K562 (cell line): ENCODE measurements around the gene MAPT. TPM values are rescaled to one million over a fixed set of nuclear protein-coding genes. Genes with fewer than 3 reads are reported as not detected.

Experiments
- ATAC-seq: fragments of 200-7000 bp; cut with Tn5 transposase; 3 replicates; pipeline ENCODE4 v1.9.1; 2020; ENCODE audit warnings: moderate library complexity
- BruUV-seq: library from RNA; stranded (reverse); fragments of 400-500 nt; replicated peaks from 2 replicates; lab custom pipeline; 2021; lab: Mats Ljungman, UMichigan
- CTCF ChIA-PET: fragments of 300-600 bp; formaldehyde crosslinking; extraction: SDS; loops from one replicate; lab custom pipeline; 2021; ENCODE audit warnings: low intra/inter-chr PET ratio; lab: Yijun Ruan, JAX
- POLR2A ChIA-PET: fragments of 300-600, 350-650 bp; sonication (Branson Sonifier 250); formaldehyde crosslinking; extraction: SDS; loops from one replicate; lab custom pipeline; 2021; ENCODE audit warnings: antibody characterized with exemption, inconsistent platforms; lab: Yijun Ruan, JAX
- DNase-seq, 4 experiments: peaks; one replicate each; pipeline versions ENCODE4 v3.0.0 to v3.0.0-alpha.2; 2011 to 2018; ENCODE audit warnings: low spot score in 3 of 4, mixed read lengths in 3 of 4; ENCODE audit errors: extremely low read depth in 1 of 4
- FAIRE-seq: peaks from 2 replicates; lab custom pipeline; 2011; peaks lifted over from hg19 to GRCh38; lab: Jason Lieb, UNC
- H2AFZ ChIP-seq: 2 replicates; pipeline ENCODE4 v1.6.0; 2011; ENCODE audit warnings: low read depth, low read length, control low read depth, inconsistent platforms
- H3K27ac ChIP-seq: fragments of 200-600 bp; 3 replicates; pipeline ENCODE4 v1.8.0; 2011; ENCODE audit warnings: low read depth, mild to moderate bottlenecking, control low read depth, inconsistent platforms, low read length, moderate library complexity, mixed read lengths; ENCODE audit errors: extremely low read depth
- H3K27me3 ChIP-seq, 2 experiments: fragments of 300-600 bp in 1 of 2; 2 replicates in 1 of 2; 3 replicates in 1 of 2; pipeline versions ENCODE4 v1.6.0 to v1.8.0; 2011; ENCODE audit warnings: inconsistent platforms in 2 of 2, low read length in 2 of 2, mild to moderate bottlenecking in 1 of 2, mixed read lengths in 1 of 2, moderate library complexity in 1 of 2; ENCODE audit not compliant: control insufficient read depth in 2 of 2, insufficient read depth in 2 of 2
- H3K36me3 ChIP-seq: fragments of 300-600 bp; 3 replicates; pipeline ENCODE4 v1.8.0; 2011; ENCODE audit warnings: mild to moderate bottlenecking, low read length, inconsistent platforms; ENCODE audit not compliant: control insufficient read depth, insufficient read depth
- H3K4me1 ChIP-seq, 2 experiments: fragments of 200-600 bp in 1 of 2; replicated peaks in 1 of 2; 2 replicates in 1 of 2; 3 replicates in 1 of 2; pipeline versions ENCODE4 v1.5.1 to v1.8.0; 2011; ENCODE audit warnings: inconsistent platforms in 2 of 2, low read length in 2 of 2, mild to moderate bottlenecking in 1 of 2, mixed read lengths in 1 of 2, moderate library complexity in 1 of 2; ENCODE audit not compliant: control insufficient read depth in 2 of 2, insufficient read depth in 2 of 2
- H3K4me2 ChIP-seq: 2 replicates; pipeline ENCODE4 v1.6.1; 2011; ENCODE audit warnings: low read length, control low read depth, inconsistent platforms, mixed read lengths; ENCODE audit not compliant: insufficient read depth
- H3K4me3 ChIP-seq: fragments of 200-600 bp; sonication (generic), shearing (Covaris generic); 2 replicates; pipeline ENCODE4 v1.5.1; 2016; ENCODE audit warnings: control low read depth, inconsistent platforms
- H3K79me2 ChIP-seq: fragments of 200-600 bp; 3 replicates; pipeline ENCODE4 v1.8.0; 2011; ENCODE audit warnings: low read length, inconsistent platforms; ENCODE audit not compliant: control insufficient read depth, insufficient read depth
- H3K9ac ChIP-seq, 2 experiments: 2 replicates each; pipeline versions ENCODE4 v1.6.0 to v1.6.1; 2011; ENCODE audit warnings: low read depth in 2 of 2, low read length in 2 of 2, control low read depth in 1 of 2, inconsistent platforms in 1 of 2, mild to moderate bottlenecking in 1 of 2, mixed read lengths in 1 of 2; ENCODE audit not compliant: insufficient read depth in 1 of 2
- H3K9me1 ChIP-seq: one replicate; pipeline ENCODE4 v1.6.0; 2011; ENCODE audit warnings: inconsistent platforms, mild to moderate bottlenecking, low read length, moderate library complexity; ENCODE audit not compliant: control insufficient read depth, insufficient read depth
- H3K9me3 ChIP-seq: replicated peaks from 2 replicates; pipeline ENCODE4 v1.5.1; 2011; ENCODE audit warnings: low read depth, low read length, inconsistent platforms; ENCODE audit not compliant: control insufficient read depth, insufficient read depth
- H4K20me1 ChIP-seq: replicated peaks from 2 replicates; pipeline ENCODE4 v1.6.1; 2011; ENCODE audit warnings: low read length, inconsistent platforms, mixed read lengths; ENCODE audit not compliant: control insufficient read depth, insufficient read depth
- CBX8 ChIP-seq: fragments of 200-600 bp; sonication (generic); IDR thresholded peaks from 2 replicates; pipeline ENCODE4 v1.6.1; 2012; ENCODE audit warnings: borderline replicate concordance, mixed run types, low read depth, mild to moderate bottlenecking, moderate library complexity, mixed read lengths, low read length, control low read depth, inconsistent platforms; ENCODE audit not compliant: poor library complexity, severe bottlenecking; ENCODE audit errors: extremely low read depth
- CEBPB ChIP-seq: fragments of 450-650 bp; IDR thresholded peaks from 2 replicates; pipeline ENCODE4 v1.6.1; 2016; ENCODE audit warnings: missing genetic modification characterization, missing compliant biosample characterization
- ELK3 ChIP-seq: fragments of 450-650 bp; formaldehyde crosslinking; IDR thresholded peaks from 2 replicates; pipeline ENCODE4 v1.4.0; 2020; ENCODE audit warnings: mild to moderate bottlenecking
- HDAC1 ChIP-seq, 2 experiments: fragments of 450-650 bp; IDR thresholded peaks; 2 replicates each; pipeline ENCODE4 v1.6.1; 2016 to 2017; ENCODE audit warnings: inconsistent platforms in 1 of 2, mild to moderate bottlenecking in 1 of 2, moderate library complexity in 1 of 2
- MITF ChIP-seq: IDR thresholded peaks from 2 replicates; pipeline ENCODE4 v1.6.1; 2014; ENCODE audit warnings: antibody characterized with exemption
- NFATC3 ChIP-seq: fragments of 450-650 bp; IDR thresholded peaks from 2 replicates; pipeline ENCODE4 v1.6.1; 2017; ENCODE audit warnings: mild to moderate bottlenecking
- PHB ChIP-seq: fragments of 250-450 bp; sonication (Bioruptor Pico); IDR thresholded peaks from 2 replicates; pipeline ENCODE4 v1.5.0; 2021
- SRSF1 ChIP-seq: fragments of 200-400 bp; formaldehyde crosslinking; IDR thresholded peaks from 2 replicates; pipeline ENCODE4 v1.6.1; 2017; ENCODE audit warnings: mild to moderate bottlenecking, low read depth, low read length, moderate library complexity
- ZBTB7A ChIP-seq: IDR thresholded peaks from 2 replicates; pipeline ENCODE4 v1.6.1; 2011; ENCODE audit warnings: low read depth, mild to moderate bottlenecking, low read length, moderate library complexity, borderline replicate concordance; ENCODE audit not compliant: control insufficient read depth
- ZNF197 ChIP-seq: fragments of 200-800 bp; sonication (Bioruptor generic); IDR thresholded peaks from 2 replicates; pipeline ENCODE4 v1.6.1; 2016; ENCODE audit warnings: low read depth, missing genetic modification characterization, missing compliant biosample characterization
- ZNF561 ChIP-seq: fragments of 450-650 bp; formaldehyde crosslinking; conservative IDR thresholded peaks from 2 replicates; pipeline ENCODE4 v1.4.0; 2020; ENCODE audit warnings: mild to moderate bottlenecking, moderate library complexity
- ZNF589 ChIP-seq: fragments of 200-800 bp; sonication (Bioruptor generic); IDR thresholded peaks from 2 replicates; pipeline ENCODE4 v1.6.1; 2016; ENCODE audit warnings: low read depth, missing genetic modification characterization, missing compliant biosample characterization
- whole genome bisulfite sequencing: fragments of 100-300 bp; shearing (Covaris generic); methylation state at CpG from one replicate; pipeline ENCODE4 v1.1.6; 2016; ENCODE audit warnings: low coverage, mixed read lengths; ENCODE audit not compliant: insufficient coverage; ENCODE audit errors: missing lambda C conversion rate; 5-methylcytosine and 5-hydroxymethylcytosine counted together
- in situ Hi-C: fragments of 300-500 bp; cut with MboI; formaldehyde crosslinking; loops from 4 replicates; pipeline ENCODE4 v1.15.0; 2018; ENCODE audit warnings: inconsistent platforms, mixed read lengths
- intact Hi-C: fragments of 100-400 bp; cut with micrococcal nuclease; formaldehyde crosslinking; loops from 2 replicates; pipeline ENCODE4 v1.14.2; 2022
- polyA plus RNA-seq, 8 experiments: library from polyadenylated mRNA; depleted of rRNA in 4 of 8; stranded (reverse) in 5 of 8; unstranded in 3 of 8; fragments of >200 nt; fragmentation: Nextera tagmentation in 2 of 8; fragmentation: Illumina TruSeq in 1 of 8; extraction: Ambion mirVana in 2 of 8; extraction: Trizol in 1 of 8; gene quantifications; 2 replicates each; pipeline versions ENCODE4 v1.2.1 to v1.2.3, GENCODE V29; 2011 to 2014; ENCODE audit warnings: inconsistent platforms in 1 of 8, missing spikeins in 1 of 8
- total RNA-seq, 7 experiments: library from RNA; depleted of rRNA in 6 of 7; stranded (reverse); fragments of >200 nt in 6 of 7; fragmentation: Illumina TruSeq in 2 of 7; extraction: Trizol in 2 of 7; gene quantifications; 2 replicates each; pipeline versions ENCODE4 v1.2.1 to v1.2.3, GENCODE V29; 2011 to 2021; ENCODE audit warnings: low replicate concordance in 1 of 7

Gene MAPT
- total and polyA plus RNA-seq, 9 of the 15 experiments (the other 6 are each of a cell fraction or from before 2014, with no cell fraction given), result 0.04 to 1.1 (median 0.36) TPM

- CTCF ChIA-PET, result no interaction called here
- BruUV-seq, result no TSS peak
- Histone ChIP-seq H3K36me3 (no peaks in the 10 kb centered on the region), H3K27ac (no peak overlapping the region), H3K4me2 (no peak overlapping the region), H3K4me3 (no peak overlapping the region), H3K27me3 (peaks cover 31 to 60% of the 10 kb centered on the region in 2 experiments; a peak in 4 of 5 replicates), H3K9me1 (no peaks in the 10 kb centered on the region), H3K79me2 (no peaks in the 10 kb centered on the region), H3K9ac (no peak overlapping the region), H2AFZ (no peak overlapping the region), H3K9me3 (no peaks in the 10 kb centered on the region), H3K4me1 (peaks cover 13 to 32% of the 10 kb centered on the region in 2 experiments), H4K20me1 (peaks cover 18% of the 10 kb centered on the region; the same call in 1 of the 2 replicates)
- intact Hi-C loops (no loop called here), in situ Hi-C loops (no loop called here)
- no peak for FAIRE-seq
- WGBS, result 3% methylated on average over 2 of the region's 2 CpGs
- DNase-seq, result no peak
- POLR2A ChIA-PET, result interaction anchor here (1.6 kb wide), 1 partner anchor 8 kb away, joined by 4 read pairs; no protein-coding TSS in a partner anchor
- ATAC-seq, result no peak
- TF ChIP-seq HDAC1 (IDR thresholded peaks at IDR 0.05), result no peak
These were observed 5.8 kb downstream of the MAPT start for GRCh38 chr17:45900136-45900535.

GRCh38 chr17:45900723-45901415 is 6.5 kb downstream of the MAPT start:
- no peaks in the 10 kb centered on the region for H3K36me3 ChIP-seq
- no peak for DNase-seq
- H3K9ac ChIP-seq, result no peak overlapping the region
- no peak overlapping the region for H3K4me3 ChIP-seq
- no peak for FAIRE-seq
- H3K27me3 ChIP-seq, result peaks cover 24 to 55% of the 10 kb centered on the region in 2 experiments; a peak in 3 of 5 replicates
- in situ Hi-C loops, result no loop called here
- H4K20me1 ChIP-seq, result peaks cover 18% of the 10 kb centered on the region; the same call in 1 of the 2 replicates
- ChIA-PET POLR2A (interaction anchor here (0.6 to 1.6 kb wide), 2 partner anchors 7 to 17 kb away, joined by 3 to 4 read pairs; no protein-coding TSS in a partner anchor), CTCF (no interaction called here)
- no peak overlapping the region for H3K4me2 ChIP-seq
- H3K79me2 ChIP-seq, result no peaks in the 10 kb centered on the region
- H2AFZ ChIP-seq, result no peak overlapping the region
- H3K9me1 ChIP-seq, result no peaks in the 10 kb centered on the region
- no peak overlapping the region for H3K27ac ChIP-seq
- peaks cover 13 to 24% of the 10 kb centered on the region in 2 experiments for H3K4me1 ChIP-seq
- intact Hi-C loops, result no loop called here
- ATAC-seq, result no peak
- BruUV-seq, result no TSS peak
- WGBS, result 9% methylated on average over 12 of the region's 13 CpGs
- H3K9me3 ChIP-seq, result no peaks in the 10 kb centered on the region
- TF ChIP-seq ZNF561 (CRISPR knock-in tag) (no peak), NFATC3 (no peak), ZBTB7A (no peak), MITF (no peak), SRSF1 (no peak), ELK3 (no peak), ZNF589 (CRISPR knock-in tag) (no peak), CEBPB (no peak), CBX8 (no peak), ZNF197 (no peak), PHB (no peak)
